HG03442 (cell line): ENCODE results near the gene SMYD2.
"Not testable (repeated sequence)": the region's sequence is repeated elsewhere in the genome, so short reads cannot be mapped to it uniquely, and the experiment has no call there.

Experiments used
- ATAC-seq: cut with Tn5 transposase; IDR thresholded peaks from one replicate; pipeline ENCODE4 v1.9.1; 2021; ENCODE audit warnings: mild to moderate bottlenecking, moderate library complexity; ENCODE audit not compliant: unreplicated experiment

Gene SMYD2

DNA sequence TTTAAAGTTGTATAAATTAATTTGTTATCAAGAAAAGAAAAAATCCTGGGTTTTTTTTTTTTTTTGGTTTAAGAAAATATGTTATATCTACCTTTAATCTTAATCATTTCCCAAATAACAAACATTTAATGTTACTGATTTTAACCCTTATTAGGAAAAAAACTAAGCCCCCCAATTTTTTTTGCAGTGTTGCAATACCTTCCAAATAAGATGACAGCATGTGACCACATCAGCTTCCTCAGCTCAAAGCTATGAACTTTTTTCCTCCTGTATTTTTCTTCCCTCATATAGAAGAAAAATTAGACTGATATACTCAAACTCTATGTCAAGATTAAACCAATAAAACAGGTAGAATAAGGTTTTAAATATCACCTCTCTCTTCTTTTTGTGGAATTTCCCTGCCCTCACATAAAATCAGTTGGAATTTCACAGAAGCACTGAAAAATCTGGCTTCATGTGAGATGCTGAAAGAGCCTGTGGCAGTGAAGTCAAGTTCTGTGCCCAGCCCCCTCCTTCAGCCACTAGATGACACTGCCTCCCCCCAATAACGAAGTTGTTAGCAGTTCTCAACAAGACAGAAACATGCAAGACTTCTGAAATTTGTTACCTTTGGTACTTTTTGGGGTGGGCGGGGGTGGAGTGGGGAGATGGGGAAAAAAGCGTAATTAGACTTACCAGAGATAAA lies 9.6 kb upstream of the SMYD2 start:
- ATAC-seq: no peak

DNA sequence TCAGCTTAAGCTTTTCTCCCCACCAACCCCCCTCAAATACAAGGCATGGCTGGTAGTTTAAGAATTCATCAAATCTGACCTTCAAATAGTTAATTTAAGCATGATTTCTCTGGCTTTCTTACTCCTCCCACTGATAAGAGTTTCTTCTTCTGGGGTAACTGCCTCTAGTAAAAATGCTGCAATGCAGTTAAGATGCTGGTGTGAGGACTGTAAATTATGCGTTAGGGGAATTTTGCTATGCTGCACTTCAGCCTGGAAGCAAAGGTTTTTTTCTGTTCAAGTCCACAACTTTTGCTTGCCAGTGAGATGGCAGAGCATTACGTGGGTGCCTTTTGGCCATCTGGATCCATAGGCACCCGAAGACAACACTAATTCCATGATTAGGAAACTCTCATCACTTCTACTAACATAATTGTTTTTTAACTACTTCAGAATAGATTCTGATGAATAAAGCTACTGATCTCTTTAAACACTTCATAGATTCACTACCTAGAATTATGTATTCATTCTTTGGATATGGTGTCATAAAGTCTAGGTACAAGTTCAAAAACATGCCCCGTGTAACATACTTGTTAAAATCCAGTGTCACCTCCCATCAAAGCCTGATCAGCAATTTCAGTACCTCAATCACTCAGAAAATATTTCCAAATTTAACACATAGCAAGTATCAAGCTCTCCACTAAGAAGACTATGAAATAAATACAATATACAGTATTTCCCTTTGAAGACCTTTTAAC lies 8.8 kb upstream of the SMYD2 start:
- no peak for ATAC-seq

DNA sequence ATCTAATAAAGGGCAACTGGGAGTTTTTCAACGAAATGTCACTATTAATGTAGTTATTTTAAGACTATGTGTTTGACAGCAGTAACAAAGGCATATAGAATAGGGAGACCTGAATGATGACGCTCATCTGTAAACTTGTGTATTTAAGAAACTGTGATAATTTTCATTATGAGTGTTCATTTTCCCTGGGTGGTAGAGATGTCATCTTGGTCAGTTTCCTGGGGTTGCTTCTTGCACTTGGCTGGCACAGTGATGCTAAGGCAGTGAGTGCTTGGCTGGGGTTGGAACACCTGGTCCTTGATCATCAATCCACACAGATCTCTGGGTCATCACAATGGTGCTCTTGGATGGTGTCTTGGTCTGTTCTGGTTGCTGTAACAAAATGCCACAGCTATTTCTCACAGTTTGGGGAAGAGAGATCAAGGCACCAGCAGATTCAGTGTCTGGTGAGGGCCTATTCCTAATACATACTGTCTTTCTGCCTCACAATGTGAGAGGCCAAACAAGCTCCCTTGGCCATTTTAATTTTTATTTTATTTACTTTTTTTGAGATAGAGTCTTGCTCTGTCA lies 7.9 kb upstream of the SMYD2 start:
- no peak for ATAC-seq

DNA sequence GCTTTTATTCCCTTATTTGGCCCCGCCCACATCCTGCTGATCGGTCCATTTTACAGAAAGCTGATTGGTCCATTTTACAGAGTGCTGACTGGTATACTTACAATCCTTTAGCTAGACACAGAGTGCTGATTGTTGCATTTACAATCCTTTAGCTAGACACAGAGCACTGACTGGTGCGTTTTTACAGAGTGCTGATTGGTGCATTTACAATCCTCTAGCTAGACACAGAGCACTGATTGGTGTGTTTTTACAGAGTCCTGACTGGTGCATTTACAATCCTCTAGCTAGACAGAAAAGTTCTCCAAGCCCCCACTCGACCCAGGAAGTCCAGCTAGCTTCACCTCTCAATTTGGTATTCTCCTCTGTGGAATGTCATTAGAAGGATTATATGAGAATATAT lies 5.3 kb upstream of the SMYD2 start:
- not testable (repeated sequence) for ATAC-seq

DNA sequence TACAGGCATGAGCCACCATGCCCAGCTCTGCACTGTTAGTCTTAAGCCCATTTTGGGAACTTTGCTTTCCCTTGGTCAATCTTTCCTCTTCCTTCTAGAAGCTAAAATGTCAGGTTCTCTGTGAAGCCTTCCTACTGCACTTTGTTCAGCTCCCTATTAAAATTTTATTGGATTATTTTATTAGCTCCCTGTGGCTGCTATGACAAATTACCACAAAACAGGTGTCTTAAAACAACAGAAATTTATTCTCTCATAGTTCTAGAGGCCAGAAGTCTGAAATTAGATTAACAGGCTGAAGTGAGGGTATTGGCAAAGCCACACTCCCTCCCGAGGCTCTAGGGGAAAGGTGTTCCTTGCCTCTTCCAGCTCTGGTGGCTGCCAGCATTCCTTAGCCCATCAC lies 4.2 kb upstream of the SMYD2 start:
- ATAC-seq: no peak

DNA sequence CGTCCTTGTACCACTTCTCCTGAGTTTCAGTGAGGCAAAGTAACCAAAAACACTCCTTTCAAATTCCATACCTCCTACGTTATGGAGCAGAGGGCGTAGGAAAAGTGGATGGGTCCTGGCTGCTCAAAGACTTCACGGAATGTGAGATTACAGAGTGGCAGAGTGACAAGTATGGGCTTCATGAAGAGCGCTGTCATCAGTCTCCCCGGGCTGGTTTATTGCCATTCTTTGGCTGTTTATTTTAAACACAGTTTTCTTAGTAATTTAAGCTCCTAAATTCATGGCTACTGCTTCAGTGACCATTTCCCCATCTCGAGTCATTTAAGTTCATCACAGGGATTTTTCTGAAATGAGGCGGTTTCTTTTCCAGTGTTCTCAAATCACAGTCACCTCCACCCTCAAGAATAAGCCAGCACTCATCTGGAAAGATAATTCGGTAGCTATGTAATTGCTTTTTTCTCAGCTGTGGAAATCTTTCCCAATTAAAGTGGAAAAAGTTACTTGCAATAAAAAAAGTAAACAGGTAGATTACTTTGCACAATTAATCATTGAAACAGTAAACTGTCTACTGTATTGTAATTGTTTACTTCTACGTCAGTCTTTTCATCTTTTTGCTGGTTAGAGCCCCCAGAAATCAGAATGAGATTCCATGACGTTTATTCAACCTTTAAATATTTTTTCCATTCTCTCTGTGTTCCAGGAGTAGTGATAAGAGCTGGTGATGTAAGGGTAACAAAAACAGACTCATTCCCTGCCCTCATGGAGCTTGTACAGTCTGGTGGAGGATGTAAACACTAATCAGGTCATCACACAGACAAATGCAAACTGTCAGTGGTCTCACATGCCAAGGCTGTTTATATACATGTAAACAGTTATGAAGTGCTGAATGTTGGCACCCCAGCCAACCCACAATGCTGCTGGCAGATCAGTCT lies 3.0 kb upstream of the SMYD2 start:
- no peak for ATAC-seq

DNA sequence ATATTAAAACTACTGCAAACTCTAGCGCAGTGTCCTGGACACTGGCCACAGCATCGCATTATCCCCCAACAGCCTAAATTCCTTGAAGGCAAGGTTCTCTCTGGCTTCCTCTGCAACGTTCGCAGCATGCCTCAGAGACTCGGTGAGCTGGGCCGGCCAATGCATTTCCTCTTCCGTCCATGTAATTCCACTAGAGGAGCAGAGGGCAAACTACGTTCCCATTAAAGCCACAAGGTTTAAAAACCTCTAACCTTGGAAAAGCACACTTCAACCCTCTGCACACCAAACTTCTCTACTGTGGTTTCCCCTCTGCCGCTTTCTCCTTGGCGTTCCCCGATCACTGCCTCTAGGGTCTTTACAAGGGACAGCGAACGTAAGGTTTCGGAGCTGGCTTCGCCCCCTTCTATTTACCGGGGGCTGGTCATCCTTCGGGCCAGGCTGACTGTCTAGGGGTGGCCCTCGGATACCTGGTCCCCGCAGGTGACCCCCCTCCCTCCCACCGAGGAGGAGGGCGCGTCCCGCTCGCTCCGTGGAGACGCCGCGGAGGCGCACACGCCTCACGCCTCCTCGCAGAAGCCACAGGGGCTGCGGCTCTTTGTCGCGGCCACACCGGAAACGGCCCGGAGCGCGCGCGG lies 456 bp upstream of the SMYD2 start:
- peak; percentile 11 for ATAC-seq

DNA sequence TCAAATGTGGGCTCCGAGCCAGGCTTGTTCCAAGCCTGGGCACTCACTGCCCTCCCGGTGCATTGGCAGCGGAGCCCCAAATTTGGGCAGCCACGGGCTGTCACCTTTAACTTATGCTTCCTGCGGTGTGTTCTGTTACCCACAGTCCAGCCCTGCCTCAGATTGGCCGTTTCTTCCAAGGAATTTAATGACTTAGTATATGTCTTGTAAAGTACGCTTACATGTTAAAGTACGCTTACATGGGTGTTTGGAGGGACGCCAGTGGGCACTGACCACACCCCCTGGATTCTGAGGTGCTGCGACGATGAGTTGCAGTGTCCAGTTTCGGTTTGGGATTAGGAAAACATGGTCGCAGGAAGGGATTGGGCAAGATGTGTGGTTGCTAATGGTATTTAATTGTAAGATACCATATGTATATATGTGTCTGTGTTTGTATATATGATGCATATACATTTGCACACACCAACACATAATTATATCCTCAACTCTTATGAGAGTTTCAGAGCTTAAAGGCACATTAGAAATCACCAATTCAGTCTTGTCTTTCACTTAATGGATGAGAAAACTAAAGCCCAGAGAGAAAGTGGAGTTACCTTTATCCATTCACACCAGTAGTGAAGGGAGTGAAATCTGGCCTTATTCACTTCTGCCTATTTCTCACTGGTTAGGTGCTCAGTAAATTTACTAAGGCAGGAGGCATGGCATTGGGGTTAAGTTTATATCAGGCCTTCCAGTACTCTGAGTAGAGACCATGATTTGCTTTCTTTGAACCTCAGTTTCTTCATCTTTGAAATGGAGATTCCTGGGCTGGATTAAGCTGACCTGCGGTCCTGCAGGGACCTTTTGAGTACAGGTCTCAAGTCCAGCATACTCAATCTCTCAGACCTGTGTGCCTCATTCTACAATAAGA lies 1.0 kb downstream of the SMYD2 start:
- peak; percentile 5 for ATAC-seq

DNA sequence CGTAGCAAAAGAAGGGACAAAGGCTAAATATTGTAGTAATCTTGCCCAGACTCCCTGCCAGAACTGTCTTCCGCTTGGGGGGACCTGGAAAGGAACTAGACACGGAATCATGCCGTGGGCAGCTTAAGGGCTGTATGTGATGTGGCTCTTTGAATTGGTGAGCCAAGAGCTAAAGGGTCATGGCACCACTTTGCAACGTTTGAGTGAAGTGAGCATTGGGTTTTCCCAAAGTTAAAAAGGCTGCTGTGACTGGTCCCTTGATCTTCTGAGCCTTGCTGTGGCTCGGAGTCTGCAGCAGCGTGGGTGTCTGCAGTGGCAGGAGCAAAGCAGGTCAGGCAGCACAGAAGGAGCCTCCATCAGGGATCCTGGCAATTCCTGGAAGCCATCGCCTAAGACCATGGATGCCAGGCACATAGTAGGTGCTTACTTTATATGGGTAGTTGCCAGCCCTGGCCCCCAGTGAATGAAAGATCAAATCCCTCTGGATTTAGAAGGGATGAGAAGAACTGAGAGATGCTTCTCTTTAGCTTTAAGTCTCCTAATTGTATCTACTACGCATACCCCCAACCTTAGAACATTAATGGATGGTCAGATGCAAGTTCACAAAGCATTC lies 1.8 kb downstream of the SMYD2 start:
- no peak for ATAC-seq

DNA sequence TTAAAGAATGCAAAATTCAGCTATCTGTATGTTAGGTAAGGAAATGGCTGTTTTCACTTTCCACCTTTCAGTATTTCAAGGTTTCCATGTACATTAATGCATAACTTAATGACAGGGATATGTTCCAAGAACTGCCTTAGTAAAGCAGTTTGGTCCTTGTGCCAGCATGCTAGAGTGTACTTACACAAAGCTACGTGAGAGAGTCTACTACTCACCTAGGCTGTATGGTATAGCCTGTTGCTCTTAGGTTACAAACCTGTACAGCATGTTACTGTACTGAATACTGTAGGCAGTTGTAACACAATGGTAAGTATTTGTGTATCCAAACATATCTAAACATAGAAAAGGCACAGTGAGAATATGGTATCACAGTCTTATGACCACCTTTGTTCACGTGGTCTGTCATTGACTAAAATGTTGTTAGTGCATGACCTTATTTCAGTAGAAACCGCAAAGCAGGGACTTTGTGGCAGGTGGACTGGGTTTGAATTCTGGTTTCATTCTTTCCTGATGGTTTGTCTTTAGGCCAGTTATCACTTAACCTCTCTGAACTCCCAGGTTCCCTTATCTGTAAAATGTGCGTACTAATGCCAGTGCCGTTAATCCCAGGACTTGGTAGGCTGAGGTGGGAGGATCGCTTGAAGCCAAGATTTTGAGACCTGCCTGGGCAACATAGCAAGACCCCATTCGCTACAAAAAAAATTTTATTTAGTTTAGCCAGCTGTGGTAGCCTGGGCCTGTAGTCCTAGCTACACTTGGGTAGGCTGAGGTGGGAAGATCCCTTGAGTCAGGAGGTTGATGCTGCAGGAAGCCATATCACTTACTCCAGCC lies 4.9 kb downstream of the SMYD2 start:
- no peak for ATAC-seq

DNA sequence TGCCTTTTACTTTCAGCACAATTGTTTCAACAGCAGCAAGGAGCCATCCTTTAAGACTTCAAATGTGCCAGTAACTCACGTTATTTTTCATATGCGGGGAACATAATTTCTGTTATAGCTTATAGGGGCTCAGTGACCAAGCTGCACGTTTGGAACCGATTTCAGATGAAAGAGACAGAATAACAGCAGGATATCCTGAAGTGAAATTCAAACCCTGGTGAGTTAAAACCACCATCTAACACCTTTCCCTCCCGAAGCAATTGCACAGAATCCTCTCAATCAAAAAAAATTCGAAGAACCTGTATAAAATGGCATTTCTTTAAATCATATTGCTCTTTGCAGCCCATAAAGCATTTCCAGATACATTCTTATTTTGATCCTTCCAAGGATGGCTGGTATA lies 6.9 kb downstream of the SMYD2 start:
- no peak for ATAC-seq

DNA sequence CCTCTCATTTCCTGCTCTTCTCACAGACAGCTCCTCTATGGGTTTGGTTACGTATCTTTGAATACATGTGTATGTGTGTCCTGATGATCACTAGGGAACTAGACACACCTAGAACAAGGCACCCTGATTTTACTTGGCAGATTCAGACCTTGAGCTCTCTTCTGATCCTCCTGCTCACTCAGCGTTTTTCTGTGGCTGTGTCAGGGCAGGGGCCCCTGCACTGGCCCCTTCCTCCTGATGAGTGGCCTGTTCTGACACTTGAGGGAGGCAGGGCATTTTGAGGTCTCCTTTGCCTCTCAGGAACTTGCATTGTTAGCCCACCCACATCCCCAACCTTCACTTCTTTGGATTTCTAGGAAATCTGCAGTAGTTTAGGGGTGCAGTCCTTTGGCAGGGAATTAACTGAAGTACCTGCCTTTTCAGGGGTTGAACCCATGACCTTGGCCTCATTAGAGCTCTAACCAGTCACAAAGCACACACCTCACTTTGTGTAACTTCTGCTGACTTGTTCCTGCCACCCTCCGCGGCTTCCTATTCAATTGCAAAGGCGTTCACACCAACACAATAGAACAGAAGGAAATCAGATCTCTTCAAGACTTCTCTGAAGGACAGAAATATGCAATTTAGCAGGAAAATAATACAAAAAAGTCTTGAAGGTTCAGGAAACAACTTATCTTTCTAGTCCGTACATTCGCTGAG lies 8.8 kb downstream of the SMYD2 start:
- ATAC-seq: no peak

DNA sequence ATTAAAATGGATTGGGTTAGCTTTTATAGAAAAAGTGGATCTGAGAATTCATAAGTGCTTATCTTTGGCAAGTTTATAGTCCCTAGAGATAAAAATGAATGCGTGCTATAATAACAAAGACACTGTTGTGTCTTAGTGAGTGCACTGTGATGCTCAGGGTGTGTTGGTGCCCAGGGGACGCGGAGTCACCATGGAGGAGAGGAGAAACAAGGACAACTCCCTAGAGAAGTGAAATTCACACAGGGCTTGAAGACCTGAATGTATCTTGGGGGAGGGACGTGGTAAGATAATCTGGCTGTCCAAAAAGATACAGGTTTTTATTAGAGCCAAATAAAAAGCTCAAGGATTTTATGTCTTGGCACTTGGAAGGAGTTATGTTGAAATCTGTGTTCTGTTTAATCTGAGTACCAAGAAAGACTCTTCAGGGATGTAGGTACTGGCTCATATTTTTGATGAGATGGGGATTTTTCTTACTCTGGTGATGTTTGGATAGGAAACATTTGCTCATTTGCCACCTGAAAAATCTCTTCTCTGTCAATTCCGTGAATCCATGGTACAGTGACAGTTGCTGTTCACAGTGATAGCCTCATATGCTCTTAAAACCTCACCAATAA lies 9.6 kb downstream of the SMYD2 start:
- no peak for ATAC-seq

DNA sequence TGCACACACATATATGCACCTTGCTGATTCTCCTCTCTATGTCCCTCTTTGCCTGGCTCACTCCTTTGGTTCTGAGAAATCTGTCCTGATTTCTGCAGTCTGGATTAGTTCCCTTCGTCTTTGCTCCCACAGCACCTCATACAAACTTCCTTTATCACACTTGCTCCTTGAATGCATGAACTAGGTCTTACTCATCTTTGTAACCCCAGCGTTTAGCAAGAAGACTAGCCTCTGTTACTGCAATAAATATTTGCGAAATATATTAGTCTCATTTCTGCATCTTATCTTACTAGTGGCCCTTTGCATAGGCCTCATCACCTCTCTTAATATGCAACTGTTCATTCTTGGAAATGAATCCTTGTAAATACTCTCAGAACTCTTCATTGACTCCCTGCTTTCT lies 11.4 kb downstream of the SMYD2 start:
- ATAC-seq: no peak

DNA sequence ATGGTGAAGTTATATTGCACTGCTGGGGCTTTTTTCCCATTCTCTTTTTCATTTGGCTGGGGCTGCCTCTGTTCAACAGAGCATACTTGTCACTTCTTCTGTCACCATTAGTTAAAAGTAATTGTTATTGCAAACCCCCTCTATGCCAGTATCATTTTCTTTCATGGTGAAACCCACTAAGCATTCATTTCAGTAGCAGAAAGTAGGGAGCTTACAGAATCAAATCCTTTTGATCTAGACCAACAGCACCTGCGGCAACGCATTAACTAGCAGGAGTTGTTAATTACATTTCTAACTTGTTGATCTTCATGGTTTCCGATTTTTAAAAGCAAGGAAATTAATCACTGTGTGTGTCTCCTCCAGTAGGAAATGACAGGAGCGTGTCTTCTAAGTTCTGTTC lies 15.0 kb downstream of the SMYD2 start:
- no peak for ATAC-seq

DNA sequence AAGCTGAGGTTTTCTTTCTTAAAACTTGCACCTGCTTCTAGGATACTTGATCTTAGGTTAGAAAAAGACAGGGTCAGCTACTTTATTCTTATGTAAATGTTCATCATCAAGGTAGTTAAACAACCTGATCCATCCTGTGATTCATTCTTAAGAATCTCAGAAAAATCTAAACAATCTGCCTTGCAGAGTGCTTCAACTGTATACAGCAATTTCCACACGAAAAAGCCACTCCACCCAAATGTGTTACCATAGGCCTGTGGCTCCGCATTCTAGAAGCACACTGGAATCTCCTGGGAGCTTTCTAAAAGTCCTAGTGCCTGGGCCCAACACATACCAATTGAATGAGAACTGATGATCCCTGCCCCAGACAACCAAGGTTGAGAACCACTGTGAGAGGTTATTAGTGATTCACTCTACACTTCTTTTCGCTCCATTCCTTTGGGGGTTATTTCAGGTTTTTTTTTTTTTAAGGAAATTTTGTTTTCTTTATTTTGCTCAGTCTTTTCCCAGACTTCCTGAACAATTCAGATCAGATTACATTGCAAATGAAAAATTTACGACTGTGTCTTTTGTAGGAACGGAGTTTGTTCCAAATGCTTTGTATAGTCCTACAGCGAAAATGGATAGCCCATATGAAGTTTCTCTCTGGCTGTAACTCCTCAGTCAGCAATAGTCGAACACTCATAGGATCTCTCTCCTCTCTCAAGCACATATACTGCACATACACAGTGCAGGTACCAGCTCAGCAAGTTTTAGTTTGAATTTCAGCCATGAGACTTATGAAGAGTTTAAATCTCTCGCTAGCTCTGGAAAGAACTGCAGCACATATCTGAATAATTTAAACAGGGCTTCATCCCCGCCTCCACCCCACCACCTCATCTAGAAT lies 16.1 kb downstream of the SMYD2 start:
- ATAC-seq: no peak
